Activated CD4-positive, alpha-beta T cell treated with anti-CD3 and anti-CD28 coated beads, Interleukin-2, Interleukin-4, amounts not matched to agents 100 ng/mL and 50 ng/mL, durations not matched to agents 16 hours and 8 hours (primary cell): ENCODE measurements around the gene IKBKE.

Experiments used
- DNase-seq: peaks from one replicate; pipeline ENCODE4 v3.0.0-alpha.2; 2020; ENCODE audit warnings: low spot score

The IKBKE gene

GRCh38 chr1:206512058-206512850 is 42.0 kb downstream of the IKBKE start:
- DNase-seq = no peak

- no peak for DNase-seq
These were observed 42.5 kb downstream of the IKBKE start for GRCh38 chr1:206512851-206513180.

- DNase-seq = no peak
These were observed 43.2 kb downstream of the IKBKE start for GRCh38 chr1:206513312-206514111.

- DNase-seq = no peak
These were observed 44.6 kb downstream of the IKBKE start for GRCh38 chr1:206514813-206515387.

- DNase-seq = no peak
These were observed 46.4 kb downstream of the IKBKE start for GRCh38 chr1:206516728-206516990.

GRCh38 chr1:206517784-206518183 is 47.5 kb downstream of the IKBKE start:
- DNase-seq = no peak

GRCh38 chr1:206518206-206518605 is 47.9 kb downstream of the IKBKE start:
- no peak for DNase-seq

- no peak for DNase-seq
These were observed 48.5 kb downstream of the IKBKE start for GRCh38 chr1:206518743-206519142.

- no peak for DNase-seq
These were observed 50.9 kb downstream of the IKBKE start for GRCh38 chr1:206521127-206521526.

GRCh38 chr1:206521694-206522402 is 51.6 kb downstream of the IKBKE start:
- no peak for DNase-seq

GRCh38 chr1:206524739-206525364 is 54.6 kb downstream of the IKBKE start:
- no peak for DNase-seq

- DNase-seq = no peak
These were observed 56.0 kb downstream of the IKBKE start for GRCh38 chr1:206526064-206526911.

GRCh38 chr1:206529425-206529824 is 59.1 kb downstream of the IKBKE start:
- DNase-seq = no peak

GRCh38 chr1:206532368-206532767 is 62.1 kb downstream of the IKBKE start:
- DNase-seq = no peak

- no peak for DNase-seq
These were observed 64.3 kb downstream of the IKBKE start for GRCh38 chr1:206534552-206534951.

GRCh38 chr1:206535853-206536188 is 65.5 kb downstream of the IKBKE start:
- DNase-seq = no peak

GRCh38 chr1:206537141-206537540 is 66.9 kb downstream of the IKBKE start:
- DNase-seq = no peak

GRCh38 chr1:206538086-206538770 is 68.0 kb downstream of the IKBKE start:
- no peak for DNase-seq

- DNase-seq = no peak
These were observed 68.8 kb downstream of the IKBKE start for GRCh38 chr1:206538901-206539640.
